Measurements from ENCODE around the gene TRAF5.
"Not testable (repeated sequence)": the region's sequence is repeated elsewhere in the genome, so short reads cannot be mapped to it uniquely, and the experiment has no call there.

The TRAF5 gene

DNA sequence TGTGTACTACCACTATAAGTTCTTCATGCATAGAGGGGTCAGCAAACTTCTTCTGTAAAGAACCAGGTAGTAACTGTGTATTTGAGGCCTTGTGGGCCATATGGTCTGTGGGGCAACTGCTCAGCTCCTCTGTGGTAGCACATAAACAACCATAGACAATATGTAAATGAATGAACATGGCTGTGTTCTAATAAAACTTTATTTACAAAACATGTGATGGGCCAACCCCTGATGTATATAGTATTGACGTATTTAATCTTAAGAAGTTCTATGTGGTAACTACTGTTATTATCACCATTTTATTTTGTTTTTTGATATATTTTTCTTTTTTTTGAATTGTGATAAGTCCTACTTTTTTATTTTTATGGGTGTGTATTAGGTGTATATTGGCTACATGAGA lies 15.4 kb downstream of the TRAF5 start:
- no peak for DNase-seq (ENCODE audit: low read depth)
- H3K4me3 ChIP-seq (ENCODE audit: low read depth, low read length), result no peak overlapping the region

DNA sequence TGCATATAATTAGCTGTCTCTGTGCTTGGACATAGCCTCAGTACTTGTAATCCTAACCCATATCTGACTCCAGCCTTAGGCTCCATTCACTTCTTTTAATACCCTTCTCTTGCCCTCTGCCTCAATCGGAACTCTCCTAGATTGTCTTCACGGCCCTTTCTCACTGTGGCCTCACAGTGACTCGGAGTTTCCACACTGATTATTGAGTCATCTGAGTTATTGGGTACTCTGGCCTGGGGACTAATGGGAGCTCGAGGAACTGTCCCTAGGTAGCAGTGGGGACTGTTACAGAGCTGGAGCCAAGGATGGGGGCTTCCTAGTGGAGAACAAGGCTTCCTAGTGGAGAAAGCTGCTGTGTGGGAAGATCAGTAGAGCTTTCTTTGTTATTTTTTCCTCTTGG lies 17.0 kb downstream of the TRAF5 start:
- no peak for DNase-seq (ENCODE audit: low read depth)
- no peak overlapping the region for H3K4me3 ChIP-seq (ENCODE audit: low read depth, low read length)

DNA sequence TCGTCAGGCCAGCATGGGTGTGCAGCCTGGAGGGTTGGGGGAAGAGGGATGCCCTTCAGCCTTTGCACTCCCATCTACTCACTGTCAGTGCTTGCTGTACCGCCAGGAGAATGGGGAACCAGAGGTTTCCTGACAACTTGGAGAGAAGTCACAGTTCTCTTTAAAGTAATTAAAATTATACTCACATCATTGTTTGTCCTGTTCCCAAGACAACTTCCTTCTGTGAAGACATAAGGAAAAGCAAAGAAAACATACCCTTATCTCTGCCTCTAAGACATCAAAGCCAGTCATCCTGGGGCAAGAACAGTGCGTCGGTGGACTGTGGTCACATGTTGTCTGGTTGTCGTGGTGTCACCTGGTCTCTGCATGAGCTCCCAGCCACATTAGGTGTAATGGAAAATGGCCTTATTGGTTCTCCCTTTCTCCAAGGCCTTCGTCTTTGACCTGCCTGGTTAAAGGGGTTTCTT lies 17.6 kb downstream of the TRAF5 start:
- no peak for DNase-seq (ENCODE audit: low read depth)

DNA sequence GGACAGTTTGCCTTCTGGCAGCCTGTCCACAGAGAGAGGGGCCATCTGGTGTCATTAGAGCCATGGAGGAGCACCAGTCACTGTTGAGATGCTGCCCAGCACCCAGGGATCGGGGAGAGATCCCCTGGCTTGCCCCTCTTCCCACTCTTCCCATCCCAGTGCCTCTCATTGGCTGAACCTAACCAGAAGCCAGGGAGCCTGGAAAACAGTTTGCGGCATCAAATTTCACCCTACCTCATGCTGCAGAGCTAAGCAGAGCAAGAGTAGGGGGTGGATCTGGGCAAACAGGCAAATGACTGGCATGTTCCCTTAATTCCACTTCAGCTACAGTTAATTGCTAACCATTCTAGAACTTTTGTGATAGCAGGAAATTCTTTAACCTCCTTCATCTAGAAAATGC lies 19.1 kb downstream of the TRAF5 start:
- no peak overlapping the region for H3K4me3 ChIP-seq (ENCODE audit: low read depth, low read length)
- no peak for DNase-seq (ENCODE audit: low read depth)

More for the DNA sequence above, 17.6 kb downstream of the TRAF5 start:
- no peak overlapping the region for H3K4me3 ChIP-seq (ENCODE audit: low read depth, low read length)

DNA sequence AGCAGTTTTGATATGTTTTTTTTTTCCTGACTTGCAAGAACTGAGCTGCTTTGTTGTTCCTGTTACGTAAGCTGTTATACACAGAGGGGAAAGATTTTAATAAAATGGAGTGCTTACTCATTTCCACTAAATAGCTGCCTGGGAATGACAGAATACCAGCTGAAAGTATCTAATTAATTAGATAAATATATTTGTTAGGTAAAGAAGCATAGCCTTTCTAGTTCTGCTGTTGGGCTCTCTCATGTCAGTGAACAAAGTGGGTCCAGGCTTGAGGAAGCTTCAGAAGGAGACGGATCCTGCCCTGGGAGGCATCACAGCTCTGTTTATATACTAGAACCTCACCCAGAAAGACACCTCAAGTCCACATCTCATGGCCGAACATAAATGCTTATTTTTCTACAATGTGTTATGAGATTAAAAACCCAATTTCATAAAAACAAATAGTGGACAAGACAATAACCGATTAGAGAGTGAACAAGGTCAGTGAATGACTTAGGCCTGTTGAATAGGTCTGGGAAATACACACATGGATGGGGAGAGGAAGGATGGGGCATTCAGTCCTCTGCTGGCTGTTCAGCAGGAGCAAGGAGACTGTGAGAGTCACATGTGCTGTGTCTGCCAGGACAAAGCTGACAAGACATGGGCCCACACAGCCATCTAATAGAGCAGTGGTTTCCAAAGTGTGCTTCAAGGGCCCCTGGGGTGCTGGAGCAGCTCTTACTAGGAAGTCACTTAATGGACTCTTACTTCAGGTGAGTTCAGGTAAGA lies 20.6 kb downstream of the TRAF5 start:
- no peak overlapping the region for H3K4me3 ChIP-seq (ENCODE audit: low read depth, low read length)
- DNase-seq (ENCODE audit: low read depth), result no peak

DNA sequence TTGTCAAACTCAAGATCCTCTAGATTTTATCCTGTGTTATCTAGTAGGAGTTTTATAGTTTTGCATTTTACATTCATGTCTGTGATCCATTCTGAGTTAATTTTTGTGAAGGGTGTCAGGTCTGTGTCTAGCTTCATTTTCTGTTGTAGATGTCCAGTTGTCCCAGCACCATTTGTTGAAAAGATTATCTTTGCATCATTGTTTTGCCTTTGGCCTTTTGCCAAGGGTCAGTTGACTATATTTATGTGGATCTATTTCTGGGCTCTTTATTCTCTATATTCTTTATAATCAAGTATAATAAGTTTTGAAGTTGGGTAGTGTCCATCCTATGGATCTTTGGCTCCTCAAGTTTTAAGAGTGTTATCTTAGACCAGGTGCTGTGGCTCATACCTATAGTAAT lies 21.9 kb downstream of the TRAF5 start:
- no peak overlapping the region for H3K4me3 ChIP-seq (ENCODE audit: low read depth, low read length)
- DNase-seq (ENCODE audit: low read depth), result no peak

DNA sequence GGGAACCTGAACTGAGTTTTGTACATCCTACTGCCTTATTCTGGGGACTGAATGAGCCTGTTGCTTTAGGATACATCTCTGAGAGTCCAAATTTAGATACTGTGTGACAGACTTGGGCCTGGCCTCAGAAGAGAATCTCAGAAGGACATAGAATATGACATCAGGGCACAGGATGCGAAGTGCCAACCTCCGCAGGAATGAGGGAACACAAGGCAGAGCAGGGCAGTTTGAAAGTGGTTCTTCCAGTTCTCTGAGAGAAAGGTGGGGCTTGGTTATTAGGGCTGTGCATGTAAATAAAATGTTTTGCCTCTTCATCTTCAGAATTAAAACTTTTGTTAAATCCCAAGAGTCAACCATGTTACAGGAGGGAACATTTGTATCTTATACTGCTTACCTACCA lies 23.1 kb downstream of the TRAF5 start:
- no peak for DNase-seq (ENCODE audit: low read depth)
- no peak overlapping the region for H3K4me3 ChIP-seq (ENCODE audit: low read depth, low read length)

DNA sequence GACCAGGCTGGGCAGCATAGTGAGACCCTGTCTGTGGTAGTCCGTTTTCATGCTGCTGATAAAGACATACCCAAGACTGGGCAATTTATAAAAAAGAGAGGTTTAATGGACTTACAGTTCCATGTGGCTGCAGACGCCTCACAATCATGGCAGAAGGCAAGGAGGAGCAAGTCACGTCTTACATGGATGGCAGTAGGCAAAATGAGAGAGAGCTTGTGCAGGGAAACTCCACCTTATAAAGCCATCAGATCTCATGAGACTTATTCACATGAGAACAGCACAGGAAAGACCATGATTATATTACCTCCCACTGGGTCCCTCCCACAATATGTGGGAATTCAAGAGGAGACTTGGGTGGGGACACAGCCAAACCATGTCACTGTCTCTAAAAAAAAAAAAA lies 25.4 kb downstream of the TRAF5 start:
- DNase-seq (ENCODE audit: low read depth); H3K4me3 ChIP-seq (ENCODE audit: low read depth, low read length): not testable (repeated sequence)

DNA sequence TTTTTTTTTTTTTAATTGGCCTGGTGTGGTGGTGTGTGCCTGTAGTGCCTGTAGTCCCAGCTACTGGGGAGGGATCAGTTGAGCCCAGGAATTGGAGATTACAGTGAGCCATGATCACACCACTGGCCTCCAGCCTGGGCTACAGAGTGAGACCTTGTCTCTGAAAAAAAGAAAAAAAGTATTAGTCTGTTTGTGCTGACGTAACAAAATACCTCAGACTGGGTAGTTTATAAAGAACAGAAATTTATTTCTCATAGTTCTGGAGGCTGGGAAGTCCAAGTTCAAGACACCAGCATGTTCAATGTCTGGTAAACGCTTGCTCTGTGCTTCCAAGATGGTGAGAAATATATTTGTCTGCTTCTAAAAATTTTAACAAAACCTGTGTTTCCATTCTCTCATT lies 25.8 kb downstream of the TRAF5 start:
- no peak for DNase-seq (ENCODE audit: low read depth)
- no peak overlapping the region for H3K4me3 ChIP-seq (ENCODE audit: low read depth, low read length)

DNA sequence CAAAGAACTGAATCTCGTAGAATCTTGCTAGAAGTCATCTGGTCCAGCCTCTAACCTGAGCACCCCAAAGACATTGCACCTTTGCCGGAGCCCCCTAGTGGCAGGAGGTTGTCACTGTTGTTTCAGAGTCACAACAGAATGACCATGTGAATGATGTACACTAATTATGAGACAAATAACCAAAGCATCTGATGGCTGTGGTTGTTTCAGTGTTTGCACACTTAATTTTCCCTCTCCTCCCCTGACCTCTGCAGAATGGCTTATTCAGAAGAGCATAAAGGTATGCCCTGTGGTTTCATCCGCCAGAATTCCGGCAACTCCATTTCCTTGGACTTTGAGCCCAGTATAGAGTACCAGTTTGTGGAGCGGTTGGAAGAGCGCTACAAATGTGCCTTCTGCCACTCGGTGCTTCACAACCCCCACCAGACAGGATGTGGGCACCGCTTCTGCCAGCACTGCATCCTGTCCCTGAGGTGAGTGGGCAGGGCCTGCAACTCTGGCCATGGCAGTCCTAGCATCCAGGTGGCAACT lies 26.4 kb downstream of the TRAF5 start:
- DNase-seq (ENCODE audit: low read depth), result no peak
- H3K4me3 ChIP-seq (ENCODE audit: low read depth, low read length), result no peak overlapping the region

DNA sequence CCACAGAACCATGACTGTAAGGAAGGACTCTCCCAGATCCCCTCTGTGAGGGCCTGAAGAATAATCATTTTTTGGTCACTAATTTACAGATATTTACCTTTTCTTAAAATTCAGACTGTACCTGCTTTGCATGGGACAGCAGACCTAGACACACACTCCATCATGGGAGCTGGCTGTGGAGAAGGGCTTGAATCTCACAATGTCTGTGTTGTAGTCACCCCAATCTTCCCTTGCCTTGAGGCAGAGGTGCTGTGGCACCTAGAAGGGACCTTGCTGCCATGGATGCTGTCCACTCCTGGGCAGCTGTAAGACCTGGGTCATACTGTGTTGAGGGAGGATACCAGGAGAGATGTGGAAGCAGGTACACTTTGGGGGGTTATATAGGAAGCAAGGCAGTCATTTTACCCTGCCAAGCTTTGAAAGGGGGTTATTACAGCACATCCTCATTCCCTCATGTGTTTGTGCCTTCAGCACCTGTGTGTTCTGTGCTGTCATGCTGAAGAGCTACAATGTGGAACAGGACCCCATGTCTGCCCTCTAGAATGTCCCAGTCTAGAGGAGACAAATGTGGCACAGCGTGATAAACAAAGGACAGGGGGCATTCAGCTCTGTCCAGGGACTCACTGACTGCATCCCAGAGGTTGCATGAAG lies 27.1 kb downstream of the TRAF5 start:
- no peak overlapping the region for H3K4me3 ChIP-seq (ENCODE audit: low read depth, low read length)
- DNase-seq (ENCODE audit: low read depth), result no peak

DNA sequence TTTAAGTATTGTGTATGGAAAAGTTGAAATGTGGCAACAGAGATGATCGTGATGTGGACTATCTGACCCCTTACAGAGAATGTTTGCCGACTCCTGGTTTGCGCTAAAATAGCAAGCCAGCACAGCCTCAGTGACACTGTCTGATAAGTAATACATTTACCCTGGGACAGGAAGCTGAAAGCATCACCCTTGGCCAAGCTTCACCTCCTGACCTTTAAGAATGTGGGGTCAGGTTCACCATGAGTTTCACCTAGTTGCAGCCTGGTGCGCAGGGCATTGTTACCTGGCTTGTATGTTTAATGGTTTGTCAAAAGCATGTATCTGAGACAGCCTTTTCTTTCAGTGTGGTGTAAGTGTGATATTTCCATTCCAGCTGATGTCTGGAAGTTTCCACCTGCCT lies 29.2 kb downstream of the TRAF5 start:
- DNase-seq (ENCODE audit: low read depth), result no peak

DNA sequence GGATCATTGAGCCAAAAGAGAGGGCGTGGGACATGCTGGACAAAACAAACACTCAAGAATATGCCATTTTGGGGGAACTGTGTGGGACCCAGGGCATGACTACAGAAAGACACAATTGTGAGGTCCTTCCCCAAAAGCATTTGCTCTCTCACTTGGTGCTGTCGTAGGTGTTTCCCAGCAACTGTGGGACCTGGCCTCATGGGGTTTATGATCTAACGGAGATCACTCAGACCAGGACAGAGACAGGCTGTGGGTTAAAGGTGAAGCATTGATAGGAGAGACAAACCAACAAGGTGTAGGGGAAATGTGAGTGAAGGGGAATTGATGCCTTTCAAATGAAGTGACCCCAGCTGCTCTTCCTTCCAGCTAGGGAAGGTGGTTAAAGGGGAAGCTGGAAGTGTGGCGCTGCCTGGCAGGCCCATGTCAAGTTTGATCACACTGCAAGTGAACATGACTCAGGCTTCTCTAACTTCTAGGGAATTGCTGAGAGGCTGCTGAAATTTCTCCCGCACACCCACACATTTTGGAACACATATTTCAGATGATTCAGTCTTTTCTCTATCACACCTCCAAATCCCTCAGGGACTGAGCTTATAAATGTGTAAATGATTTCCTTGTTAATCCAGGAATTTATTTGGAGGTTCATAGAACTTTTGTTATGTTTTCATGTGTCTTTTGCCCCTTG lies 30.2 kb downstream of the TRAF5 start:
- no peak overlapping the region for H3K4me3 ChIP-seq (ENCODE audit: low read depth, low read length)
- peak; percentile 36 for DNase-seq (ENCODE audit: low read depth)

More for the DNA sequence above, 29.2 kb downstream of the TRAF5 start:
- H3K4me3 ChIP-seq (ENCODE audit: low read depth, low read length), result no peak overlapping the region

DNA sequence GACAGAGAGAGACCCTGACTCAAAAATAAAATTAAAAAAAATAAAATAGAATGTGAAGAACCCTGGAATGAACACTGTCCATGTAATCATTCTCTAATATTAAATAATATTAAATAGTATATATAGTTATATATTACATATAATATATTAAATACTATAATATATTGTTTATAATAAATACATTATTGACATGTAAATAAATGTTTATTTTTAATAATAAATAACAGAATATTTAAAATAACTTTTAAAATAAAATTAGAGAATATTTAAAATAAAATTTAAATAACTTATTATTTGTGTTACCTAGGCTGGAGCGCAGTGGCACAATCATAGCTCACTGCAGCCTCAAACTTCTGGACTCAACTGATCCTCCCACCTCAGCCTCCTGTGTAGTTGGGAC lies 32.1 kb downstream of the TRAF5 start:
- H3K4me3 ChIP-seq (ENCODE audit: low read depth, low read length), result no peak overlapping the region
- no peak for DNase-seq (ENCODE audit: low read depth)

DNA sequence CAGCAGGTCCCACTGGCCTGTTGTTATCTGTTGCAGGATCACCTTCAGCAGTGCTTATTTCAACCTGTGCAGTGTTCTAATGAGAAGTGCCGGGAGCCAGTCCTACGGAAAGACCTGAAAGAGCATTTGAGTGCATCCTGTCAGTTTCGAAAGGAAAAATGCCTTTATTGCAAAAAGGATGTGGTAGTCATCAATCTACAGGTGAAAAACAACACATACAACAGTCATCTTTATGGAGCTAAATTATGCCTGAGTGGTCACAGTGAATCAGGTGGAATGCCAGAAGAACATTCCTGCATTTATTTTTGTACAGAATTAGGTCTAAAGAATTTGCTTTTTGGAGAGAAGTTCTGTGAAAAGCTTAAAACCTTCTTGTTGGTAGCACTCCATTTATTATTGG lies 33.2 kb downstream of the TRAF5 start:
- DNase-seq (ENCODE audit: low read depth), result no peak
- H3K4me3 ChIP-seq (ENCODE audit: low read depth, low read length), result no peak overlapping the region

DNA sequence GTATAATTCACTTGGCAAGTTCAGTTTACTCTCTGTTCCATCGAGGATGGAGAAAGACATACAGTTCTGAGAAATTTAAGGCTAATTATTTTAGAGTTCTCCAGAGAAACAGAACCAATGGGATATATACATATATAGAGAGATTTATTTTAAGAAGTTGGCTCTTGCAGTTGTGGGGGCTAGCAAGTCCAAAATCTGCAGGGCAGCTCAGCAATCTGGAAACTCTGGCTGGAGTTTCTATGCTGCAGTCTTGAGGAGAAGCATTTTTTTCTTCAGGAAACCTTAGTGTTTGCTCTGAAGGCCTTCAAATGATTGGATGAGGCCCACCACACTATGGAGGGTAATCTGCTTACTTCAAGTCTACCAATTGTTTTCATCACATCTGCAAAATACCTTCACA lies 34.6 kb downstream of the TRAF5 start:
- DNase-seq (ENCODE audit: low read depth), result no peak
- no peak overlapping the region for H3K4me3 ChIP-seq (ENCODE audit: low read depth, low read length)

DNA sequence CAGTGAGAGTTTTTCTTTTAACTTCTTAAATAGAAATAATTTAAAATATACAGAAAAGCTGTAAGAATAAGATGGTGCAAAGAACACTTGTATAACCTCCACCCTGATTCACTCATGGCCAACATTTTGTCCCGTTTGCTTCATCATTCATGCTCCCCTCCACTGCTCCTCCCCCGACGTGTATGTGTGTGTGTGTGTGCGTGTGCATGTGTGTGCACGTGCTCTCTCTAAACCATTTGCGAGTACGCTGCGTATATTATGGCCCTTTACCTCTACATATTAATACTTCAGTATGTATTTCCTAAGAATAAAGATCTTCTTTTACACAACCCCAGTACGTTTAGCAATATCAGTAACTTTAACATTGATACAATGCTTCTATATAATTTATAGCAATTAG lies 43.0 kb downstream of the TRAF5 start:
- no peak overlapping the region for H3K4me3 ChIP-seq (ENCODE audit: low read depth, low read length)
- no peak for DNase-seq (ENCODE audit: low read depth)

DNA sequence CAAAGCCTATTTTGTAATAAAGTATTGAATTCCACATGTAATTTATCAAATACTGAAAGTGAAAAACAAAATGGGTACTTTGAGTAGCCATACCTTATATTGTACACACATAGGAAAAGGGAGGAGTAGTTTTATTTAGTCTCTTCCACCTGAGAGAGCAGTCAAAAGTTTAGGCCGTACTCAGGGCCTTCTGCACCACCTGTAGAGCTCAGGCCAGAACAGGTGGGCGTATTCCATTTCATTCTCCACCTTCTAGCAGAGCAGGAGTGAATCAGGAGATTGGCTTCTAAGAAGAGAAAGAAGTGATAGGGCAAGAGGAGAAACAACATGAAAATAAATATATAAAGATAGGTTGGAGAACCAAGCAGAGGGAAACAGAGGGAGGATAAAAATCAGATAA lies 44.0 kb downstream of the TRAF5 start:
- H3K4me3 ChIP-seq (ENCODE audit: low read depth, low read length), result no peak overlapping the region
- DNase-seq (ENCODE audit: low read depth), result no peak

DNA sequence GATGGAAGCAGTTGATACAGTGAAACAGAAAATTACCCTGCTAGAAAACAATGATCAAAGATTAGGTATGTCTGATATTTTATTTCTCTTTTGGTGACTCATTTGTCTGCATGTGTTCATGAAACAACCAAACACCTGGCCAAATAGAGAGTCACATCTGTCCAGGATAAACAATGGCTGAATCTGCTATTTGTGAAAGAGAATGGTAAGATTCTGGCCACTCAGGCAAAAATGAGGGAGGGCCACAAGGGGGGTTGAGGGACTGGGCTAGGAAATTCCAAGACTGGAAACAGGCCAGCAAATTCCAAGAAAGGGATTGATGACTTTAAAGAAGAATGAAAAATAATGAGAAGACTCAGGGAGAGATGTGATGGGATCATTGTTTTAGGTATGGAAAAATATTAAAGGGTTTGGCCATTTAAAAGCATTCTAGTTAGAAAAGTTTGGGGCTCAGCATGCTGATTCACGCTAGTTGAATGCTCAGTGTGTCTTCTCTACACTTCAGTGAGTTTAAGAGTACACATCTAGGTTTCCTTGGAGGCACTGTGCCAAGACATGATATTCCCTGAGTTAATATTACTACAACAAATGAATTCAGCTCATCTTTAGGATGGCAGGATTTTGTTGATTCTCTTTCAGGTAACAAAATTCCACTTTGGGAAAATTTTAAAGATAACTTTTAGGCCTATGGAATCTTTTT lies 44.9 kb downstream of the TRAF5 start:
- no peak for DNase-seq (ENCODE audit: low read depth)
- H3K4me3 ChIP-seq (ENCODE audit: low read depth, low read length), result no peak overlapping the region

DNA sequence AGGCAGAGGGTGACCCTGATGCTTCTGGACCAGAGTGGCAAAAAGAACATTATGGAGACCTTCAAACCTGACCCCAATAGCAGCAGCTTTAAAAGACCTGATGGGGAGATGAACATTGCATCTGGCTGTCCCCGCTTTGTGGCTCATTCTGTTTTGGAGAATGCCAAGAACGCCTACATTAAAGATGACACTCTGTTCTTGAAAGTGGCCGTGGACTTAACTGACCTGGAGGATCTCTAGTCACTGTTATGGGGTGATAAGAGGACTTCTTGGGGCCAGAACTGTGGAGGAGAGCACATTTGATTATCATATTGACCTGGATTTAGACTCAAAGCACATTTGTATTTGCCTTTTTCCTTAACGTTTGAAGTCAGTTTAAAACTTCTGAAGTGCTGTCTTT lies 45.8 kb downstream of the TRAF5 start:
- DNase-seq (ENCODE audit: low read depth), result no peak
- no peak overlapping the region for H3K4me3 ChIP-seq (ENCODE audit: low read depth, low read length)

Data from skeletal muscle cell (primary cell).